CD4-positive, alpha-beta T cell treated with Interleukin-4 for 4 hours (primary cell): ENCODE data around the gene SCRN1.
A peak's percentile ranks its signal among the peaks of the same experiment; 100 is the strongest.

Experiments
- DNase-seq: peaks from one replicate; pipeline ENCODE4 v3.0.0-alpha.2; 2020

The SCRN1 gene

GRCh38 chr7:30001998-30002397 is 12.4 kb upstream of the SCRN1 start:
- DNase-seq: no peak

- DNase-seq: no peak
Observed at GRCh38 chr7:29998489-29998888, 8.9 kb upstream of the SCRN1 start.

GRCh38 chr7:29996321-29996720 is 6.7 kb upstream of the SCRN1 start:
- no peak for DNase-seq

- DNase-seq: no peak
Observed at GRCh38 chr7:29995652-29996051, 6.1 kb upstream of the SCRN1 start.

DNA sequence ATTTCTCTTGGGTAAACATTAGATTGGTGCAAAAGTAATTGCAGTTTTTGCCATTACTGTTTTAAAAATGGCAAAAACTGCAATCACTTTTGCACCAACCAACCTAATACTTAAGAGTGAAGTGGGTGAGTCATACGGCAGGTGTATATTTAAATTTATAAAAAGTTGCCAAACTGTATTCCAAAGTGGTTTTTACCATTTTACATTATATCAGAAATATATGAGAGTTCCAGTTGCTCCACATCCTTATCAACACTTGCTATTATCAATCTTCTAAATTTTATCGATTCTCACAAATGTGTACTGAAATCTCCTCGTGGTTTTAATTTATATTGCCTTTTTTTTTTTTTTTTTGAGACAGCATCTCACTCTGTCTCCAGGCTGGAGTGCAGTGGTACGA is 3.5 kb upstream of the SCRN1 start:
- no peak for DNase-seq

DNA sequence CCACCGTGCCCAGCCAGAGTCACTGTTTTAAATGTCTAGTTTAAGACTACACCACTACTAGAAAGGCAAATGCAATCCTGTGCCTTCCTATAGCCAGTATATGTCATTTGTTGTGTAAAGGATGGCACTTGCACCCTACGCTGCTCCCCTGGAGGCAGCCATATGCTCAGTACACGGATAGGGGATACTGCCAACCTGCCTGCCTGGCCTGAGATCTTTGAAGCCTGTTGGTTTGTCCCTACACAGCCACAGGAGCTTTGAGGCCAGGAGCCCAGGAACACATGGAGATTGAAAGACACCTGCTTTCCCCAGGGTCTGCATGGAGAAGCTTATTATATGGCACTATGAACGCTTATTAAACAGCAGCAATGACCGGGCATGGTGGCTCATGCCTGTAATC is 2.3 kb upstream of the SCRN1 start:
- no peak for DNase-seq

DNA sequence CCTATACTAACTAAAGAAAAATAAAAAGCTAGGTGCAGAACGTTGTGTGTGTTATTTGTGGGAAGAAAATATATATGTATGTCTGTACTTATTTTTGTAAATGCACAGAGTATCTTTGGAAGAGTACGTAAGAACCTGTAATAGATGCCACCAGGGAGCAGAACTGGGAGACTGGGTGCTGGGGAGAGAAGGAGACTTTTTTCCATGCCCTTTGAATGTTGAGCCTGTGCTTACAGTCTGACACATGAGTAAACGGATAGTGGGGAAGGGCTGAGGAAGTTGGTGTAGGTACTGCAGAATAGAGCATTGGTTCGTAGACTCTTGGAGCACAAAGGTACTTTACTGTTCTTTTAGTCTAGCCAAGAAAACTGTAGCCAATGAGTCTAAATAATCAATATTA is 1.3 kb upstream of the SCRN1 start:
- DNase-seq: no peak

DNA sequence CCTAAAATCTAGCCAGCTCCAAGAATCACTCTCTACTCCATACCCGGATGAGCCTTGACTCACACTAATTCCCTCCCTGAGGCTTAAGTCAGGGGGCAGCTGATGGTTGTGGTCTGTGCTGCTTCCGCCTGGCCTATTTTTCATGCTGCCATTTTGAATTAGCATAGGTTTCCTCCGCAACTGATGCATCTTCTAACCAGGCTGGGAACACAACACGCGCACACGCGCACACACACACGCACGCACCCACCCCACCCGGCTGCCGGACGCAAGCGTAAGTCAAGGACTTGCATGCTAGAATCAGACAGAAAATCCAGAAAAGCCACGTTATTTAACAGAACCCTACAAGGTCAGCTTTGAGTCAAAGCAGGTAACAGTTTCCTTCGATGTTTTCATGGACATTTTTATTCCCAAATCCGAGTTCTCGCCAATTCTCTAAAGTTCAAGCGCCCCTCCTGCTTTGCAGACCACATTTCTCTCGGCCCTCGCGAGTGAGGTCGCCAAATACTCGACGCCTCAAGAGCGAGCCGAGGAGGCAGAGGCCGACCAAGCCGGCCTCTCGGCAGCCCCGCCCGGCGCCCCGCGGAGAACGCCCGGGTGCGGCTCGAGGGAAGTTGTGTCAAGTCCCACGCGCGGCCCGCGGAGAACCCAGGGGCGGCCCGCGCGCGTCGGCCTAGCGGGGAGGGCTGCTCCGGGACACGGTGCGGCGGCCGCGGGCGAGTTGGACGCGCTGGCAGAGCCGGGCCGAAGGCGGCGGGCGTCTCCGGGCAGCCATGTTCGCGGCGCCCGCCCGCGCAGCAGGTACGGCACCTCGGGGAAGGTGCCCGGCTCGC is 961 bp downstream of the SCRN1 start:
- DNase-seq: peak; percentile 20

DNA sequence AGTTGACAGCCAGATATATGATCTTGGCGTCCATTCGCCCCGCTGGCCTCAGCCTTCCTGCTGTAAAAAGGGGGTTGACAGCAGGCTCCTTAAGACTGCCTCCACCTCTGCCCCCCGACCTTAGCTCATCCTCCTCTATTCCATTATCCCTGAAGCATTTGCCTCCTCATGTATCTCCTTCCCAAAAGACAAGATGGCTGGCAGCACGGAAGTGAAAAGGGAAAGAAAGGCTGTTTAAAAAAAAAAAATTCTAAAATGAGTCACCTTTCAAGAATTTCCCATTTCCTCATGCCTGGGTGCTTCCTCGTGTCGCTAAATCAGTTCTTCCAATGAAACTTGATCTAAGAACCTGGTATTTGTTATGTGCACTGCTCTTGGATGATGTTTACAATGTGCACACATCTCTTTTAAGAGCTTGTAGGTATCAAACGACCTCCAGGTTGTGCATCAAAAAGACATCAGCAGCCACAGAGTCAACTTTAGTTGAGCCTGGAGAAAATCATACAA is 1.7 kb downstream of the SCRN1 start:
- no peak for DNase-seq

GRCh38 chr7:29987083-29987482 is 2.5 kb downstream of the SCRN1 start:
- no peak for DNase-seq

- DNase-seq: no peak
Observed at GRCh38 chr7:29980151-29980550, 9.4 kb downstream of the SCRN1 start.

DNA sequence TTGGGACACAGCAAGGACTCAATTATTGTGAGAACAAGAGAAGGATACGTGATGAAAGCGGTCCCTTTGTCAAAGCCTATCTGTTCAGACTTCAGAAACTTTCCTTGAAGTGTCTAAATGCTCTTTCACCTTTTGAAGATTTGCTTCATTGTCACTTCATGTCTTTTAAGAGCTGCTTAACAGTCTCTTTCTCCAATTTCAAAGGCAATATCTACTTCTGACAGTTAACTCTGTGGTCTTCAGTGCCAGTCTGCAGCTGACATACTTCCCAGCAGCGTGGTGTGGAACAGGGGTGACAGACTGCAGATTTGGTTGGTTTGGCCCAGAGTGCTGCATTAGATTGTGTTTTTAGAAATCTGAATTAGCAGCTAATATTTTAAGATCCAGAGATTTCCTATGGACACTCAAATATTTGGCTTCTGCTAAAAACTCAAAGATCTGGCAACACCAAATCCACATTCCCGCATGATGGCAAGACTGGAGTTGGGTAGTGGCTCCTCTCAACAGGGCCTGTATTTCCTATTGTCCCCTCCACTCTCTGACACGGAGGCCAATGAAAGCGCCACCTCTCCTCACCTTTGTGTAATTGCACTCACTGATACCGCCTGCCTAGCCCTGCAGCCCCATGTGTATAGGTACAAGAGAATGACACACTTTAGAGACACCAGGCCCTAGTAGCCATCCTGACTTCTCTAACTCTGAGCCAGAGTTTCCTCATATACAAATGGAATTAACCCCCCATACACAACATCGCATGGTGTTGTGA is 11.5 kb downstream of the SCRN1 start:
- DNase-seq: no peak

DNA sequence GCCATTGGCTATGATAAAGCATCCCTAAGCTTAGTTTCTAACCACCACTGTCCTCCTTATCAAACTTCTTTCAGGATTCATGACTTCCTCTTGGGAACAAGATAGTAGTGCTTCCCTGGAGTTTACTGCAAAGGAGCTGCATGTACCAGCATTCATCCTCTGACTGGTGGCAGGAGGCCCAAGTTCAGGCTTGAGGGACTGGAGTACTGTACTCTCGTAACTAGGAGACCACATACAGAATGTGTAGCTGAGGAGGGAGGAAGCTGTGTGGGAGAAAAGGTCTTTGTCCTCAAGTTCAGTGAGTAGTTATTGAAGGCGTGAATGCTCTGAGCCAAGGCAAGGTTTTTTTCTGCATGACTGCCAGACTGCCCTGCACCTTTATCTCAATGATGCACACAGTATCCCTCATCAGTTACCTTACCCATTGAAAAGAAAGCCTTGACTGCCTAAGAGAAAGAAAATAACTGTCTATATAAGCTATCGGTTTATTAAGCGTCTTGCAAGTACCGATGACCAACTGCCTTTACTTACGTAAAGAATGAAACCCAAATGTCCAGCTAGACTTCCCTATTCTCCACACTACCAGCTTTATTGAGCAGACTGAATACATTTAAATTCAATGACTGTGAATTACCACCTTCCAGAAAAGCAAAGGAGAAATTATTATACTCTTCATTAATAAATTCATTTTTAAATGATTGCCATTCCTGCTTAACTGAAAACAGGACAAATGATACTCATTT is 12.8 kb downstream of the SCRN1 start:
- DNase-seq: no peak

GRCh38 chr7:29976266-29976665 is 13.3 kb downstream of the SCRN1 start:
- DNase-seq: no peak

GRCh38 chr7:29975561-29975960 is 14.0 kb downstream of the SCRN1 start:
- DNase-seq: no peak

DNA sequence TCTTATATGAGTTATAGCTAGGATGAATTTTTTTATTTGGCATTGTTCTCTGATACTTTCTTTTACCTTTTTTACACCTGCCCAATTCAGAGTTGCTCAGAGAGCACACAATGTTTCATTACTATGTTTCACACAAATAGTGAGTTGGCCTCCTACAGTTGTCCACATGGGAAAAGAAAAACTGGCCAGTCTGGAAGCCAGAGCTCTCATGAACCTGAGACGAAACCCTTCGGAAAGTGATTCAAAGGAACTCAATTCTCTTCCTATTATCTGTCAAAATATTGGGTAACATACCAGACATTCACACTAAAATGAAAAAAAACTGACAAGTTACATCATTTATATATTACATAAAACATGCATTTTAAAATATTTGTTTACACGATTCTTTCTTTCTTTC is 15.3 kb downstream of the SCRN1 start:
- DNase-seq: no peak

DNA sequence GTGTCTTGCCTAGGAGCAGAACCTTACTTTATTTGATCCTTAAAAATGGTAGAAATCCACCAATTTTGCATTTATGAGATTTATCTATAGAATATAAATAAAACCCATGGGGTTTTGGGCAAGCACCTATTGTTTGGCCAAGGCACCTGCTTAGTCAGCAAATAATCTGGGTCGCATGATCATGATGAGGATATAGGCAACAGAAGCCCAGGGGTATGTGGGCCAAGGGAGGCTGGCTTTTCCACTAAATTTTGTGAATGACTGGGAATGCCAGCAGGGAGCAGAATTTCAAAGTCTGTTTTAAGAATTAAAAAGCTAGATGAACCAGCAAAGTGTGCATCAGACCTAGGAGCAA is 17.3 kb downstream of the SCRN1 start:
- DNase-seq: no peak

DNA sequence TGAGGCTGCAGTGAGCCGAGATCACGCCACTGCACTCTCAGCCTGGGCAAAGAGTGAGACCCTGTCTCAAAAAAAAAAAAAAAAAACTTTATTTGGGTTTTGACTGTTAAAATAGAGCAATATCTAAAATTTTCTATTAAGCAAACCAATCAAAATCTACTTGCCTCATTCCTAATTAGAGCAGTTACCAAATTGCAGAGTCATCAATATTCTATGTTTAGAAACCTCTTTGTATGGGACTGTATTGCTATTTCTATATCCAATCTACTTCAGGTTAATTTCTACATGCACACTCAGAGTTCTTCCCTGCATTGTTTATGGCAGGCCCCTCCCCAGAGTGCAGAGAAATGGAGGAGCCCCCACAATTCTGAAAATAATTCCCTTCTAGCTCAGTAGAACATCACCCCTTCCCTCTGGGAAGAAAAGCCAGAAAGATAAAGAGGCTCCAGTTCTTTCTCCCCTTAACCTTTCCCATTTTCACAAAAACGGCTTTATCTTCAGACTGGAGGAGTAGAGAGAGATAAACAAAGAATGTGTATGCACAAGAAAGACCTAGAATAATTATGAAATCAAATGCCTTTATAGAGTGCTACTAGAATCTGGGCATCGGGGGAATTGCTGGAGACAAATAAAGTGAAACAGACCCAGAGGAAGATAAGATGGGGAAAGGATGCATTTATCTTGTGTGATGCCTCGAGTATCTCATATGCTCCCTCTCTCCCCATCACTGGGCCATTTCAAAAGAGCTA is 17.9 kb downstream of the SCRN1 start:
- no peak for DNase-seq

DNA sequence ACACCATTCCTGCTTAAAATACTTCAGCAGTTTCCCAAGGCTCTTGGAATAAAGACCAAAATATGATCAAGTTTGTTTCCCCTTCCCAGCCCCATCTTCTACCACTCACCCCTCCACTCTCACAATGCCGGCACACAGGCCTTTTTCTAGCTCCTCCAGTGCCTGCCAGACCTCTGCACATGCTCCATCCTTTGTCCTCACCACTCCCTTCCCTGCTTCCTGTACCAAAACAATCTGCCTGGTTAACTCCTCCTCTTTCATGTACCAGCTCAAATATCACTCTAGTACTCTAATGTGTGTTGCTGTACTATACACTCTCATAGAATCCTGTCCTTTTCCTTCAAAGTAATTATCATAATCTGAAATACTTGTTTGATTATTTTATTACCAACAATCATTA is 19.4 kb downstream of the SCRN1 start:
- no peak for DNase-seq

- no peak for DNase-seq
Observed at GRCh38 chr7:29969738-29970137, 19.9 kb downstream of the SCRN1 start.

- DNase-seq: no peak
Observed at GRCh38 chr7:29968683-29969395, 20.8 kb downstream of the SCRN1 start.

- no peak for DNase-seq
Observed at GRCh38 chr7:29965030-29965429, 24.6 kb downstream of the SCRN1 start.
